DOHH2 (cell line): Measurements from ENCODE around the gene SFPQ.

ENCODE experiments used
- CTCF ChIP-seq: fragments of 200-600 bp; sonication (generic); IDR thresholded peaks from one replicate; pipeline ENCODE4 v1.5.1; 2014; ENCODE audit warnings: antibody characterized with exemption, mild to moderate bottlenecking, low read depth, low read length; ENCODE audit not compliant: poor library complexity, severe bottlenecking
- EZH2phosphoT487 ChIP-seq: fragments of 200-600 bp; sonication (generic); IDR thresholded peaks from 2 replicates; pipeline ENCODE4 v1.6.1; 2017; ENCODE audit warnings: borderline replicate concordance, mild to moderate bottlenecking, antibody characterized with exemption, low read length, moderate library complexity, mixed read lengths

GRCh38 chr1:35191429-35192055, 1.4 kb downstream of the SFPQ start:
- TF ChIP-seq CTCF, result no peak
- TF ChIP-seq EZH2phosphoT487, result no peak
